Tibial artery (tissue), 4 donors: ENCODE measurements around the gene DEAF1.

ENCODE experiments used
- DNase-seq, 2 donors: peaks; one replicate each; pipeline ENCODE4 v3.0.0-alpha.2; 2019
- H3K27ac ChIP-seq, 2 donors: fragments of 200-600 bp; sonication (generic) in 1 of 2; 1 replicate in 1 of 2; 2 replicates in 1 of 2; pipeline ENCODE4 v1.5.1; 2018 to 2019; ENCODE audit warnings: mild to moderate bottlenecking in 1 of 2
- H3K27me3 ChIP-seq, 2 donors: fragments of 200-600 bp; sonication (generic) in 1 of 2; one replicate each; pipeline versions ENCODE4 v1.5.1 to v1.6.0; 2016 to 2019
- H3K36me3 ChIP-seq, 3 donors: fragments of 200-600 bp; sonication (generic) in 2 of 3; one replicate each; pipeline ENCODE4 v1.5.1; 2016 to 2019; ENCODE audit warnings: mild to moderate bottlenecking in 2 of 3
- H3K4me1 ChIP-seq, 4 donors: fragments of 200-600 bp; sonication (generic) in 2 of 4; 1 replicate in 3 of 4; 2 replicates in 1 of 4; pipeline ENCODE4 v1.5.1; 2016 to 2019
- H3K4me3 ChIP-seq, 2 donors: fragments of 200-600 bp; sonication (generic) in 1 of 2; 1 replicate in 1 of 2; 2 replicates in 1 of 2; pipeline ENCODE4 v1.5.1; 2018 to 2019; ENCODE audit warnings: mild to moderate bottlenecking in 2 of 2
- H3K9me3 ChIP-seq, 3 donors: fragments of 200-600 bp; sonication (generic) in 1 of 3; one replicate each; pipeline ENCODE4 v1.5.1; 2016 to 2019
- intact Hi-C: fragments of 100-400 bp; cut with DNase I; formaldehyde crosslinking; loops from one replicate; pipeline ENCODE4 v1.15.0; 2023; ENCODE audit warnings: low total_unique reads
- TF ChIP-seq, protein P1 (sequence below), 2 experiments: fragments of 200-600 bp in 1 of 2; fragments of 450-650 bp in 1 of 2; IDR thresholded peaks; one replicate each; pipeline ENCODE4 v1.5.1; 2017 to 2019; ENCODE audit warnings: antibody characterized with exemption in 2 of 2, mild to moderate bottlenecking in 1 of 2, moderate library complexity in 1 of 2

The DEAF1 gene

DNA sequence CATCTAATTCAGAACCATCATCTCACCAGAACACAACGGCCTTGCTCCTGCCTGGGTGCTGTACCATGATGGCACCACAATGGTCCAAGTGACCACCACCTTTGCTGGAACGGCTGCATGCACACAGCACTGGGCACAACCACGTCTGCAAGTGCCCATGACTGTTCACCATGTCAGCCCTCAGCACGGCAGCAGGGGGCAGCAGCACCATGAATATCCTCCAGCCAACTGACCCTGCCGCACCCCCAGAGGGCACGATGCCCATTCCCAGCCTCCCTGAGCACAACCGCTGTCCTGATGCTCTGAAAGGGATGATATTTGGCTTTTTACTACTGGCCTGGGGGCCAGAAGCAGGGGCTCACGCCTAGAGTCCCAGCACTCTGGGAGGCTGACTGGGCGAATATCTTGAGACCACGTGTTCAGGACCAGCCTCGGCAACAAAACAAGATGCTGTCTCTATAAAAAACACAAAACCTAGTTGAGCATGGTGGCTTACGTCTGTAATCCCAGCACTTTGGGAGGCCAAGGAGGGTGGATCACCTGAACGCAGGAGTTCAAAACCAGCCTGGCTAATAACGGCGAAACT lies 32.2 kb downstream of the DEAF1 start:
- DNase-seq = peak in 1 of 2 donors; percentile 37
- Histone ChIP-seq H3K4me1 (peaks cover 0 to 9% (median 0%) of the 10 kb centered on the region in 4 donors), H3K36me3 (peaks cover 9 to 54% (median 41%) of the 10 kb centered on the region in 3 donors), H3K9me3 (no peaks in the 10 kb centered on the region), H3K4me3 (no peak overlapping the region), H3K27me3 (no peaks in the 10 kb centered on the region), H3K27ac (no peak overlapping the region)
- intact Hi-C loops = loop anchor here (5.0 kb wide), 1 partner anchor 60 kb away; no protein-coding TSS in a partner anchor
- TF ChIP-seq, protein P1, sequence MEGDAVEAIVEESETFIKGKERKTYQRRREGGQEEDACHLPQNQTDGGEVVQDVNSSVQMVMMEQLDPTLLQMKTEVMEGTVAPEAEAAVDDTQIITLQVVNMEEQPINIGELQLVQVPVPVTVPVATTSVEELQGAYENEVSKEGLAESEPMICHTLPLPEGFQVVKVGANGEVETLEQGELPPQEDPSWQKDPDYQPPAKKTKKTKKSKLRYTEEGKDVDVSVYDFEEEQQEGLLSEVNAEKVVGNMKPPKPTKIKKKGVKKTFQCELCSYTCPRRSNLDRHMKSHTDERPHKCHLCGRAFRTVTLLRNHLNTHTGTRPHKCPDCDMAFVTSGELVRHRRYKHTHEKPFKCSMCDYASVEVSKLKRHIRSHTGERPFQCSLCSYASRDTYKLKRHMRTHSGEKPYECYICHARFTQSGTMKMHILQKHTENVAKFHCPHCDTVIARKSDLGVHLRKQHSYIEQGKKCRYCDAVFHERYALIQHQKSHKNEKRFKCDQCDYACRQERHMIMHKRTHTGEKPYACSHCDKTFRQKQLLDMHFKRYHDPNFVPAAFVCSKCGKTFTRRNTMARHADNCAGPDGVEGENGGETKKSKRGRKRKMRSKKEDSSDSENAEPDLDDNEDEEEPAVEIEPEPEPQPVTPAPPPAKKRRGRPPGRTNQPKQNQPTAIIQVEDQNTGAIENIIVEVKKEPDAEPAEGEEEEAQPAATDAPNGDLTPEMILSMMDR (IDR thresholded peaks at IDR 0.05) = peak; percentile 50 to 70

GRCh38 chr11:660681-661444 lies 34.2 kb downstream of the DEAF1 start:
- intact Hi-C loops = loop anchor here (5.0 kb wide), 1 partner anchor 61 kb away; no protein-coding TSS in a partner anchor
- no peak for DNase-seq
- Histone ChIP-seq H3K36me3 (peaks cover 9 to 58% (median 35%) of the 10 kb centered on the region in 3 donors), H3K4me3 (no peak overlapping the region), H3K27me3 (no peaks in the 10 kb centered on the region), H3K9me3 (no peaks in the 10 kb centered on the region), H3K4me1 (peaks cover 0 to 9% (median 0%) of the 10 kb centered on the region in 4 donors), H3K27ac (no peak overlapping the region)
- TF ChIP-seq, protein P1 (IDR thresholded peaks at IDR 0.05) = no peak

DNA sequence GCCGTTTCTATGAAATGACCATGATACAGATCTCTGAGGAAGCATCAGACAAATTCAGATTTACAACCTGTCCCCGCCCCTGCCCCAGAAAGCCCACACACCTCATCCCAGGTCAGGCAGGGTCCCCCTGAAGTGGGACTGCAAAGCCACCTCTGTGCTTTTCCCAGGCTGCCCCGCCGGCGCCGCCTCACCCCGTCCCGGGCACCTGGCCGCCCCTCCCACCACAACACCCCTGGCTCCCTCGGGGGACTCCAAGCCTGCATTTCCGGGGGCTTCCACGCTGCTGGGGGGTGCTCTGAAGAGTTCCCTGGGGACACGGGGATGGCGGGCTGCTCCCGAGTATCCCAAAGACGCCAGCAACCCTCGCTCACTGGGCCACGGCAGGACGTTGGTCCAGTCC lies 34.7 kb downstream of the DEAF1 start:
- no peaks in the 10 kb centered on the region for H3K9me3 ChIP-seq
- H3K4me1 ChIP-seq = peaks cover 0 to 5% (median 0%) of the 10 kb centered on the region in 4 donors
- TF ChIP-seq, protein P1 (IDR thresholded peaks at IDR 0.05) = no peak
- H3K36me3 ChIP-seq = peaks cover 10 to 55% (median 31%) of the 10 kb centered on the region in 3 donors
- DNase-seq = no peak
- no peaks in the 10 kb centered on the region for H3K27me3 ChIP-seq
- intact Hi-C loops = loop anchor here (5.0 kb wide), 1 partner anchor 62 kb away; no protein-coding TSS in a partner anchor
- H3K4me3 ChIP-seq = no peak overlapping the region
- H3K27ac ChIP-seq = no peak overlapping the region

GRCh38 chr11:659532-660085 lies 35.4 kb downstream of the DEAF1 start:
- intact Hi-C loops = loop anchor here (5.0 kb wide), 1 partner anchor 63 kb away; no protein-coding TSS in a partner anchor
- Histone ChIP-seq H3K4me1 (peaks cover 0 to 5% (median 0%) of the 10 kb centered on the region in 4 donors), H3K4me3 (no peak overlapping the region), H3K36me3 (peaks cover 12 to 58% (median 30%) of the 10 kb centered on the region in 3 donors), H3K27me3 (no peaks in the 10 kb centered on the region), H3K9me3 (no peaks in the 10 kb centered on the region), H3K27ac (no peak overlapping the region)
- DNase-seq = no peak
- TF ChIP-seq, protein P1 (IDR thresholded peaks at IDR 0.05) = no peak

GRCh38 chr11:657691-658126 lies 37.3 kb downstream of the DEAF1 start:
- Histone ChIP-seq H3K9me3 (no peaks in the 10 kb centered on the region), H3K4me3 (no peak overlapping the region), H3K36me3 (peaks cover 7 to 64% (median 35%) of the 10 kb centered on the region in 3 donors), H3K27me3 (no peaks in the 10 kb centered on the region), H3K4me1 (peaks cover 0 to 3% (median 0%) of the 10 kb centered on the region in 4 donors), H3K27ac (no peak overlapping the region)
- DNase-seq = no peak
- intact Hi-C loops = no loop called here
- TF ChIP-seq, protein P1 (IDR thresholded peaks at IDR 0.05) = no peak
